CD4-positive, alpha-beta T cell treated with Interleukin-1 beta for 1 hour (primary cell): ENCODE results near the gene PPME1.
A peak's percentile ranks its signal among the peaks of the same experiment; 100 is the strongest.
"Not testable (repeated sequence)": the region's sequence is repeated elsewhere in the genome, so short reads cannot be mapped to it uniquely, and the experiment has no call there.

Experiments used
- DNase-seq, 2 donors: peaks; one replicate each; pipeline ENCODE4 v3.0.0-alpha.2; 2020 to 2022

The PPME1 gene

GRCh38 chr11:74170694-74171629, at the start of gene PPME1, which contains the start of gene C2CD3:
PPME1 (plus strand) TSS chr11:74171289; CDS start chr11:74171422, 133 bp downstream.
C2CD3 (minus strand) TSS chr11:74171002; CDS start chr11:74170792, 210 bp downstream.
- peak; percentile 99 to 100 for DNase-seq

- DNase-seq: no peak
Measured at GRCh38 chr11:74121804-74122203, 49.3 kb upstream of the PPME1 start.

GRCh38 chr11:74123008-74123448, 48.1 kb upstream of the PPME1 start:
- no peak for DNase-seq

GRCh38 chr11:74129121-74129520, 42.0 kb upstream of the PPME1 start:
- DNase-seq: not testable (repeated sequence)

GRCh38 chr11:74132833-74133232, 38.3 kb upstream of the PPME1 start:
- no peak for DNase-seq

GRCh38 chr11:74133436-74133835, 37.7 kb upstream of the PPME1 start:
- DNase-seq: no peak

- no peak for DNase-seq
Measured at GRCh38 chr11:74134661-74135060, 36.4 kb upstream of the PPME1 start.

- DNase-seq: no peak
Measured at GRCh38 chr11:74135127-74135840, 35.8 kb upstream of the PPME1 start.

- no peak for DNase-seq
Measured at GRCh38 chr11:74138021-74138420, 33.1 kb upstream of the PPME1 start.

- DNase-seq: no peak
Measured at GRCh38 chr11:74138572-74138971, 32.5 kb upstream of the PPME1 start.

GRCh38 chr11:74139151-74139918, 31.8 kb upstream of the PPME1 start:
- DNase-seq: no peak

GRCh38 chr11:74139919-74140431, 31.1 kb upstream of the PPME1 start:
- not testable (repeated sequence) for DNase-seq

GRCh38 chr11:74141241-74141695, 29.8 kb upstream of the PPME1 start:
- DNase-seq: no peak

GRCh38 chr11:74141908-74142307, 29.2 kb upstream of the PPME1 start:
- no peak for DNase-seq

GRCh38 chr11:74142624-74143023, 28.5 kb upstream of the PPME1 start:
- no peak for DNase-seq

- no peak for DNase-seq
Measured at GRCh38 chr11:74144592-74144991, 26.5 kb upstream of the PPME1 start.

- no peak for DNase-seq
Measured at GRCh38 chr11:74147199-74147929, 23.7 kb upstream of the PPME1 start.

GRCh38 chr11:74153224-74153623, 17.9 kb upstream of the PPME1 start:
- no peak for DNase-seq

GRCh38 chr11:74154620-74155281, 16.3 kb upstream of the PPME1 start:
- no peak for DNase-seq

GRCh38 chr11:74157169-74157568, 13.9 kb upstream of the PPME1 start:
- DNase-seq: no peak

GRCh38 chr11:74159642-74160041, 11.4 kb upstream of the PPME1 start:
- no peak for DNase-seq
